ENCODE results near the gene RASL11B. TPM values are rescaled to one million over a fixed set of nuclear protein-coding genes. Genes with fewer than 3 reads are reported as not detected.

Gene RASL11B
- polyA plus RNA-seq, 10 donors, result 8.4 to 20.0 (median 11.6) TPM

GRCh38 chr4:52841682-52842456 lies 20.2 kb upstream of the RASL11B start:
- DNase-seq, result peak in 2 of 3 donors; percentile 57 to 76

- no peak for DNase-seq
Measured at GRCh38 chr4:52842792-52843191, 19.3 kb upstream of the RASL11B start.

GRCh38 chr4:52843351-52843750 lies 18.8 kb upstream of the RASL11B start:
- DNase-seq, result no peak

GRCh38 chr4:52843958-52844357 lies 18.2 kb upstream of the RASL11B start:
- no peak for DNase-seq

GRCh38 chr4:52844596-52844995 lies 17.5 kb upstream of the RASL11B start:
- no peak for DNase-seq

GRCh38 chr4:52846502-52846901 lies 15.6 kb upstream of the RASL11B start:
- DNase-seq, result no peak

GRCh38 chr4:52848254-52848653 lies 13.9 kb upstream of the RASL11B start:
- no peak for DNase-seq

GRCh38 chr4:52850406-52851124 lies 11.6 kb upstream of the RASL11B start:
- DNase-seq, result no peak

- DNase-seq, result no peak
Measured at GRCh38 chr4:52852041-52852440, 10.1 kb upstream of the RASL11B start.

- no peak for DNase-seq
Measured at GRCh38 chr4:52852711-52853110, 9.4 kb upstream of the RASL11B start.

- peak in 1 of 3 donors; percentile 76 for DNase-seq
Measured at GRCh38 chr4:52853351-52853750, 8.8 kb upstream of the RASL11B start.

GRCh38 chr4:52856801-52857200 lies 5.3 kb upstream of the RASL11B start:
- no peak for DNase-seq

GRCh38 chr4:52860361-52860760 lies 1.8 kb upstream of the RASL11B start:
- no peak for DNase-seq

GRCh38 chr4:52861171-52861823 lies 820 bp upstream of the RASL11B start:
- no peak for DNase-seq

GRCh38 chr4:52862639-52863161 lies 583 bp downstream of the RASL11B start:
- DNase-seq, result no peak

GRCh38 chr4:52863324-52863723 lies 1.2 kb downstream of the RASL11B start:
- no peak for DNase-seq

- peak in 2 of 3 donors; percentile 74 to 84 for DNase-seq
Measured at GRCh38 chr4:52864793-52865192, 2.7 kb downstream of the RASL11B start.

- no peak for DNase-seq
Measured at GRCh38 chr4:52865300-52865699, 3.2 kb downstream of the RASL11B start.

- DNase-seq, result no peak
Measured at GRCh38 chr4:52866734-52867133, 4.6 kb downstream of the RASL11B start.

GRCh38 chr4:52867163-52867562 lies 5.0 kb downstream of the RASL11B start:
- DNase-seq, result no peak

- peak in 1 of 3 donors; percentile 71 for DNase-seq
Measured at GRCh38 chr4:52868133-52868532, 6.0 kb downstream of the RASL11B start.

GRCh38 chr4:52869196-52869595 lies 7.1 kb downstream of the RASL11B start:
- peak; percentile 63 to 92 (median 85) for DNase-seq

Measured in muscle of back (tissue), 11 donors.